HT-29 (cell line): ENCODE data around the gene SFXN4. TPM values are rescaled to one million over a fixed set of nuclear protein-coding genes. Genes with fewer than 3 reads are reported as not detected.
A peak's percentile ranks its signal among the peaks of the same experiment; 100 is the strongest.

Experiments
- DNase-seq: peaks from one replicate; pipeline ENCODE4 v3.0.0-alpha.2; 2015; ENCODE audit warnings: low spot score
- total RNA-seq: library from RNA; depleted of rRNA; stranded (reverse); fragments of >200 nt; shearing (Covaris generic); gene quantifications from 2 replicates; pipeline ENCODE4 v1.2.3, GENCODE V29; 2014; rRNA removed

SFXN4 gene, protein sequence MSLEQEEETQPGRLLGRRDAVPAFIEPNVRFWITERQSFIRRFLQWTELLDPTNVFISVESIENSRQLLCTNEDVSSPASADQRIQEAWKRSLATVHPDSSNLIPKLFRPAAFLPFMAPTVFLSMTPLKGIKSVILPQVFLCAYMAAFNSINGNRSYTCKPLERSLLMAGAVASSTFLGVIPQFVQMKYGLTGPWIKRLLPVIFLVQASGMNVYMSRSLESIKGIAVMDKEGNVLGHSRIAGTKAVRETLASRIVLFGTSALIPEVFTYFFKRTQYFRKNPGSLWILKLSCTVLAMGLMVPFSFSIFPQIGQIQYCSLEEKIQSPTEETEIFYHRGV
- 37.9 and 40.4 TPM in 2 replicates for total RNA-seq

DNA sequence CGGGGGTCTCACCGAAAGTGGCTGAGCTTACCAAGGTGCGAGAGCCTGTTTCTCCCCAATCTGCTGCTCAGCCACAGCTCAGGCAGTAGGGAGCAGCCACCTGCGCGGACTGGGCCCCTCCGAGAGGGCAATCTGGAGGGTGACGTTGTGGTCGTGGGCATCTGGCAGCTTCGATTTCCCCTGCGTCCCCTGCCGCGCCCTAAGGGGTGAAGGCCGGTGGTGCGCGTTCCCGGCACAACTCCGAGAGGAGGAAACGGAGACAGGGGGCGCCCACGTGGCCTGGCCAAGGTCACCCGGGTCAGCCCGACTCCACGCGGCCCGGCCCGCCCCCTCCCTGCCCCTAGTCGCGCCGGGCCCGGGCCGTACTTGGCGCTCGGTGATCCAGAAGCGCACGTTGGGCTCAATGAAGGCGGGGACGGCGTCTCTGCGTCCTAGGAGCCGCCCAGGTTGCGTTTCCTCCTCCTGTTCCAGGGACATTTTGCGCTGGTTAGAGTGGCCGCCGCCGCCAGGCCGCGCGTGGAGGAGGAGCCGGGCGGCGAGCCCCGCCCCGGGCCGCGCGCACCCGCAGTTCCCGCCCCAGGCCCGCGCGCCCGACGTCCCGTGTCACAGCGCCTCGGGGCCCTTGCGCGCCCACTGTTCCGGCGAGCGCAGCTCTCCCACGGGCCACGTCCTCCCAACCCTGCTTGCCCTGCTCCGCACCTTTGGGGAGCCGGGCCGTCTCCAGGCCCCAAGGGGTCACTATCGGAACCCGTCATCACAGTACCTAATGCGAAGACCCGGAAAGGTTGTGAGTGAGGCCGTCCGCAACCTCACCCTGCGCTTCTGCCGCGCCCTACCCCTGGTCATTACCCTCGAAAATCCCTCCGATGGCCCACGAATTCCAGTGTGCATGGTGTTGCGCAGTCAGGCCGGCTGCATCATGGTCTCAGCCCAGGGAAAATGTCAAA is at the start of gene SFXN4:
Gene SFXN4, minus strand, starts transcription at position 544 of the 947 bp plus-strand sequence. Its CDS starts 67 bp downstream, at position 477.
- peak; percentile 69 for DNase-seq

DNA sequence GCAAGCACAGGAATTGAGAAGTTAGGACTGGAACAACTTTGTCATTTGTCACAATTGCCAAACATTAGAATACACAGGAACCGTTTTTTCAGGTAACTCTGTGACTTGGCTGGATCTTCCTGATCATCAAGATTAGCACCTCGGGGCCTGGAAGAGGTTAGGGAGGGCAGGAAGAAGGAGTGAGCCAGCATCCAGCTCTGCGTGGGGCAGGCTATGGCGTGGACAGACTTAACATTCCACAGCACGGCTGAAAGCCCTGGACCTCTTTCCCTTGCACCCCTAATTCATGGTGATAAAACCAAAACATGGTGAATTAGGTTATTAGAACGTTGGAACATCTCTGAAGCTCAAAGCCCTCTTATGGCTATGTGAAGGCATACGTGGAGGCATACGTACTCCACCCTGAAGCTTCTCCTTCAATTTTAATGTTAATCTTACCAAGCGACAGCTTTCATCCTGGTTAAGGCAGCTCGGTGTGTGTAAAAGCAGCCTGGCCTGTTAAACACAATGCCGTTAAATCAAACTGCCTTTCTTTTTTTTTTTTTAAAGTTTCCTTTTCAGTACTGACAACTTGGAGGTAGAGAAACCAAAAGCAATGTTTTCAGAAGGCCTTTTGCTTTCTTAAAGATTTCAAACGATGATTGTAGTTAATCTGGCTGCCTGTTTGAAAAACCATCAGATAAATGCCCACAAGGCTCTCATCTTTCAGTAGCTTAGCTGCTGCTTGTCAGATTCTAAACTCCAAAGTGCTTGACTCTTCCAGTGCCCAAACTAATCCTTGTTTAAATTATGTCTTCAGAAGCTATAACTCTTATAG is 46.3 kb upstream of the SFXN4 start:
- no peak for DNase-seq

DNA sequence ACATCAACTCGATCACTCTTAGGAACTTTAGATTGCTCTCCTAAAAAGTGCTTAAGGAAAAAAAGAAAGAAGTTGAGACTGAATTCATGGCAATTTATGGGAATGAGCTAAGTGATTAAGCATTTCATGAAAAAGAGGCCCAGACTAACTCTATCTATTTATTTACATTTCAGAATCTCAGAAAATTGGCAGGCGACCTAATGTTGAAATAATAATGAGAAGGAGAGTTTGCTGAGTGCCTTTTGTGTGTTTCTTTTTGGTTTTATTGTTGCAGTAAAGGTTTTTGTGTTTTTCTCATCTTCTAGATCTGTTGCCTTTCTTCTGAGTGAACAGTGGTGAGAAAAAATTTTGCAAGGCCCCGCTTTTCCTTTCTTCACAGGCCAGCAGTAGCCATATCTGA is 45.7 kb upstream of the SFXN4 start:
- no peak for DNase-seq

DNA sequence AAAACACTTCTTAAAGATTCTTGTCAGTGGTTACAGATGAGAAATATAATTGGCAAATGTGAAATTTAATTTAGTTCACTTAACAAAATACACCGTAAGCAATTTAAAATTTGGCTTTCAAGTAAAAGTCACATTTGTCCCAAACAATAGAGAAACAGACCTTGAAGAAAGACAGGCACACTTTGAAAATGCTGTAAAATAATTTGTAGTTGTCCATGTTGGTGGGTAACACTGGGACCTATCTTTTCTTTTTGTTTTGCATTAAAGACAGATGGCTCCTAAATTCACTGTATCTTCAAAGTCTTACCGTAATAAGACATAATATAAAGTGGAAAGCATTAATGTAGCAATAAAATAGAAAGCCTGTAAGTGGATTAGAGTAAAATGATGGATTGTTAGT is 45.1 kb upstream of the SFXN4 start:
- no peak for DNase-seq

DNA sequence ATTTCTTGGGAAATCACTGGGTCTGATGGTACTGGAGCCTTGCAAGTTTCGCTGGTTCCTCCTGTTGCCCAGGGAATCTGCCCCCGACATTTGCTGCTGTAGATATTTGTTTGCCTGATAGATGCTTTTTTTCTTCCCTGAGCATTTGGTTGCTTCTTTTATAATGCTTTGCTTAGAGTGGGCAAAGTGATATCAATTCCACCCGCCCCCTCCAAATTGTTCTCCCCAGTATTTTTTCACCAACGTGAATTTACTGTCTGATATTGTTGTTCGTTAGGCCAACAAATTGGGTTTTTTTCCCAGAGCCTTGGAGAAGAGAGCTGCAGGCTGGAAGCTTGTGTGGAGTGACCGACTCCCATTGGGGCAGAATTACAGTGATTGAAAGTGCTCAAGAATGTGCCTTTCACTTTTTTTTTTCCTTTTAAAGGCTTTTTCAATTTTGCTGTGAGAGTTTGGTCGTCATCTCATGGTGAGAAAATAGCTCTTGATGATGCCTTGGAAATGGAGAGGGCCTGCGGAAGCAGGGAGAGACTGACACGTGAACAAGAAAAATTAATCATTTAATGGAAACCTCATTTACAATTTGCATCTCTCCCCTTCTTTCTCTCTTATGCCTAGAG is 44.3 kb upstream of the SFXN4 start:
- DNase-seq, result no peak

DNA sequence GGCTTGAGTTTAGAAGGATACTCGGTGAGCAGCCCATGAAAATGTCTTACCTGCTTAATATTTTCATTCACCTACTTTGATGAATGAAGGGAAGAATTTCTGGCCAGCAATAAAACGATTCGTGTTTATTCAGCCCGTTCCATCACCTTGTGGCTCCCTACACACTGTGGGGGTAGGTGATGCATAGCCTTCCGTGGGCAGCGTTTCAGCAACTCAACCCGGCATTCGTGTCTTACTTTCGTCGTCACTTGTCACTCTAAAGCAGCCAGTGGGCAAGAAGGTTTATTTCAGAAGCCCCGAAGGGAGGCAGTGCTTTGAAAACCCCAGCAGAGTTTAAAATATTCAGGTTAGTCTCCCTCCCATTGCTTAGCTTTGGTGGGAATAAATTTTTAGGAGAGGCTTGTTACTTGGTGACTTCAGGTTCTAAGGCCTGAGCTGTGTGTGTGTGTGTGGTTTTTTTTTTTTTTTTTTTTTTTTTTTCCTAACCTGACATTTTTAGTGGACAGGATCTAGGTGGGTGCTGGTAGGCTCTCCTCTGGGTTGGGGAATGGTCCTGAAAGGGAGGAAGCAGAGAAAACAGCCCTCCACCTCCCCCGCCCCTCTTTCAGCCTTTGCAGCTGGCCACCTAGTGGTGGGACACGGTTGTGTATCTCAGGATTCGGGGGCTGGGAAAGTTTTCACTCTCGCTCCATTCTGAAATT is 43.7 kb upstream of the SFXN4 start:
- peak; percentile 44 for DNase-seq

DNA sequence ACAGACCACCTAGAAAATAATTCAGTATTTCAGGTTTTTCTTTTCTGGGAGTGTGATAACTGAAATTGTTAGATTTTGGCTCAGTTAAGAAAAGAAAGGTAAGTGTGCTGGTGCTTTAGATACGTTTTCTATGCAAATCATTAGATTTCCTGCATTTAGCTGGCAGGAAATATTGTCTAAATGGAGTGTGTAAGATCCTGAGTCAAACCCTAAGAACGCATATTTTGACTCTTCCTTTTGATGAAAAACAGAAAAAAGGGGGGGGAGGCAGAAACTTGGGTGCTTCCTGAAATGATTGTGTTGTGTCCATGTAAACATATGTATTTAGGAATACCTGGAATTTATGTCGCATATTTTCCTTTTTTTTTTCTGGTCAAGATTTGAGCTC is 43.0 kb upstream of the SFXN4 start:
- peak; percentile 5 for DNase-seq

DNA sequence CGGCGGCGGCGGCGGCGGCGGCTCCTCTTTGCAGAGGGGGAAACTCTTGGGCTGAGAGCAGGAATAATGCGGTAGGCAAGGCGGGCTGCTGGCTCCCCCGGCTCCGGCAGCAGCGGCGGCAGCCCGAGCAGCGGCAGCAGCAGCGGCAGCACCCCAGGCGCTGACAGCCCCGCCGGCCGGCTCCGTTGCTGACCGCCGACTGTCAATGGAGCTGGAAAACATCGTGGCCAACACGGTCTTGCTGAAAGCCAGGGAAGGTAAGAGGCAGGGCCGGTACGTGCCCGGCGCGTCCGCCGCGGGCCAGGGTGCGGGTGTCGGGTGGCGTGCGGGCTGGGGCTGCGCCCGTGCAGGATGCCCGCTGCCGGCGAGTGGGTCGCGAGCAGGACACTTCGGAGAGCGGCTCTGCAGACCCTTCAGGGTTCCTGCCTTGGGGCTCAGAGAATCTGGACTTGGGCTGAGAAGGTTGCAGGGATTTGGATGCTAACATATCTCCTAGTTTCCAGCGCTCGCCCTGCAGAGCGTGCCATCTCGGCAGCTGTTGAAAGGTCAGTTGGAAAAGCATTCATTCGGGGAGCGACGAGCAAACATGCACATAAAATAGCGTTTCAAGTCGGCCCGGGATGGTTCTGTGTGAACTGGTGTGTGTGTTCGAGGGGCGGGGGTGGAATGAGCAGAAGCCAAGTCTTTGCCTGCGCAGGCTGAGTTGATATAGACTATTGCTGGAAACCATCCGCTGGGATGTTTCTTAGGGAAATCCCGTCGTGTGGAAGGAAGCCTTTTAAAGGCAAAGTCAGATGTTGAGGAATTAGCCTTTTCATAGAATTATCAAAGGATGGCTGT is 42.4 kb upstream of the SFXN4 start:
- DNase-seq, result peak; percentile 48

DNA sequence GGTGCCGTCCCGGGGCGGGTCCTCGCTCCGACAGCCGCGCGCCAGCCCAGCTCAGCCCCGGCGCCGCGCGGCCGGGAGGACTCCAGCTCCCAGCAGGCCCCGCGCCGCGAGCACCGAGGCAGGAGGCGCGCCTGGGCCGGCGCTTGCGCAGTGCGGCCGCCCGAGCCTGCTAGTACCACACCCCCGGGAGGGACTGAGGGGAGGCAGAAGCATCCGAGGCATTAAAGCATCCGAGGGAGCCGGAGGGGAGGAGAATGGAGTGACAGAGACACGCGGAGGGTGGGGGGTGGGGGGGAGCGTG is 41.8 kb upstream of the SFXN4 start, which contains the start of gene GRK5:
Gene GRK5, plus strand, starts transcription at position 206 of the 301 bp plus-strand sequence. CDS start 347 bp downstream, outside the sequence.
- DNase-seq, result peak; percentile 95

DNA sequence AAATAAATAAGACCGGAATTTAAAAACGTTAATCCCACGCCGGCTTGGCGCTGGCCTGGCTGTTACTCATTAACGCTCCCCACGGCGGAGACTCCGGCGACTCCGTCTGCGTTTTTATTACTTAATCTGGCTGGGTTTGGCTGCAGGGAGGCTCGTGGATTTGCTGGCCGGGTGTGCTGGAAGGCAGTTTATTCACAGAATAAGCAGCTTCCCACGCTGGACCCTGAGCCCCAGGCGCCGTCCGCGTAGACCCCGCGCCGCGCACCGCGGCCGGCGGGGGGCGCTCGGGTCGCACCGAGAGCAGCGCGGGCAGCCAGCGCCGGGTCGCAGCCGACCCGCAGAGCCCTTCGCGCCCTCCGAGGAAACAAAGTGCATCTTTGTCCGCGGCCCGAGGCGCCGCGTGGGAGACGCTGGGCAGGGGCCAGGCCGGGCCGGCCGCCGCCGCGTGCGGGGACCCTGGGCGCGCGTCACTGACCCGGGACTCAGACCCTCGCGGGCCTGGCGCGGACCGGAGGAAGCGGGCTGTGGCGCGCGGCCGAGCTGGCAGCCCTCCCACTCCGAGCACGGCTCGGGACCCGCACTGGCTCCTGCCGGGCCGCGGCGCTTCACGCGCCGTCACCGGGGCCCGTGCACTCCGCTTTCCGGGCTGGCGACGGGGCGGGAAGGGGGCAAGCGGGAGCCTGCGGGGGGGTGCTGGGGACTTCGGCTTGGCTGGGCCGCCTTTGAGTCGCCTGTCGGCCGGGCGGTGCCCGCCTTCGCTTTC is 41.3 kb upstream of the SFXN4 start:
- peak; percentile 68 for DNase-seq

DNA sequence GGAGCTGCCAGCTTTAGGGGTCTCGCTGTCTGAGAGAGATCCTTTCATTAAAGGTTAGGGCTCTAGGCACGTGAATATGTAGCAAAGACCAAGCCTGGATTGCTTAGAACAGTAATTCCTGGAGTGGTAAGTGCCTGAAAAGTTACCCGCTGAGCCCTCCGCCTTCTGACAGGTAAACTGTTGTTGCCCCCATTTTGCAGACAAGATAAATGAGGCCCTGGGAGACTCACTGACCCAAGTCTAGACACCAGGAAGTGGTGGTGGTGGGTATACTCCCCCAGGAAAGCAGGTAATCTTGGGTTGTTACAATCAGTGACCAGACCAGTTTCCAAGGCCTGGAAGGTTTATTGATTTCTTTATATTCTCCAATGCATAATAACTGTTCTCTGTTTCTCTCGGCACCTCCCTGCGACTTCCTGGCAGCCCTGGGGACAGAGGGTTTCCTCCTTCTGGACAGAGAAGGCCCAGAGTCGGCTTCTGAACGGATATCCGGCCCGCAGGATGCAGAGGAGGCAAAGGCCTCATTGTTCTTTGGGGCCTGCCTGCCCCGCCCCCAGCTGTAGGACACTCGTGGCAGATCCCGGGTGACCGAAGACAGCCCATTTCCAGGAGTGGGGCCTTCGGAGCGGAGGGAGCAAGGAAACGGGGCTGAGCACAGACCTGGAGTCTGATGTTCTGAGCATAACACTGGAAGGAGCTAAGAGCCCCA is 40.5 kb upstream of the SFXN4 start:
- DNase-seq, result peak; percentile 61

DNA sequence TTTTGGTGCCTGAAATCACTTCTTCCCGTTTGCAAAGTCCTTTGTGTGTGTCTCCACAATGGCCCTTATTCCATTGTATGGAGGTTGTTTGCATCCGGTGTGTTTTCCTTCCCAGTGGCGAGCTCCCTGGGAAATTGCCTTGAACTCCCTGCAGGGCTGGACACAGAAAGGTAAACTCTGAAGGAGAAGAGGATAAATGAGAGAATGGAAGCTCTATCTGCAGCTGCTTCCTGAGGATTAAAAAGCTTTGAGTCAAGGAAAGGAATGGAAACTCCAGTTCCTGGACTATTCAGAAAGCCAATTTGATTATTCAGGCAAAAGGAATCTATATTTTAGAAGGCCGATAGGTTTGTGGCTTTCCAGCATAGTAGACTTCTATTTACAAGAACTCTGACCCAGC is 37.5 kb upstream of the SFXN4 start:
- DNase-seq, result no peak

DNA sequence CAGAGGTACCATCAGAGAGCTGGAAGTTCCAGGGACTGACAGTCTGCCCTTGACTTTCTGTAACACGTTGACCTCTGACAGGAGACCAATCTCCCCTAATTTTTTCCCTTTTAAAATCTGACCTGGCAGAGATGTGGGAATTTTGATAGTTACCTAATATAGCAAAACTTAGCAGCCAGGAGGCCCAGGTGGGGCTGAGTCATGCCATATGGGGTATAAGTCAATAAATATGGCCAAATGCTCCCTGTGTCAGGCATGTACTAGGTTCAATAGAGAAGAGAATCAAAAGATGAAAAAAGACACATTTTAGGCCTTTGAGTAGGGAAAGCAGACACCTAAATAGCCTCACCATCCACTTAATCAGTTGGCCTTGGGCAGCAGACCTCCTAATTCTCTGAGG is 35.7 kb upstream of the SFXN4 start:
- no peak for DNase-seq

DNA sequence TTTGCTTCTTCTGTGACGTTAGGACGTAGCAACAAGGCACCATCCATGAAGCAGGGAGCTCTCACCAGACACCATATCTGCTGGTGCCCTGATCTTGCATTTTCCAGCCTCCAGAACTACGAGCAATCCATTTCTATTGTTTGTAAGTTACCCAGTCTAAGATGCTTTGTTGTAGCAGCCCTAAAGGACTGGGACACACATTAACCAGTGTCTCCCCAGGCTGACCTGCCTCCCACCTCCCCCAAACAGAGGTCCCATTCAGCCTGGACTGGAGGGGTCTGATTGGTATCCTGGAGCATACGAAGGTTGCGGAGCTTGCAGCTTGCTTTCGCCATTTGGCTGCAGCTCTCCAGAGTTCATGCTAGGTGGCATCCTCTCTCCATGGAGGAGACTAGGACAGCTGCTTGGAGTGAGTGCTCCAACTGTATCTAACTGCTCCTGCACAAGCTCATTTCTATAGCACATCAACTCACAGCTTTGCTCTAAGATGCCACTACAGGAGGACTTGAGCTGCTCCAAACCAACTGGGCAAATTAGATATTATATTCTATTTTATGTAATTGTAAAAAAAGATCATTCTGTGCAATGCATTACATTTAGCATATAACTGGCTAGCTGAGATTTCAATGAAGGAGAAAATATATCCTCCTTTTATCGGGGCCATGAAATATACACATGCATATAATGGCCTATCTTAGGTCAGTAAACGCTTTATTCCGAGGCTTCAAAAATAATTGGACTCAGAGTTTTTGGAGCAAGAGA is 33.9 kb upstream of the SFXN4 start:
- peak; percentile 68 for DNase-seq

DNA sequence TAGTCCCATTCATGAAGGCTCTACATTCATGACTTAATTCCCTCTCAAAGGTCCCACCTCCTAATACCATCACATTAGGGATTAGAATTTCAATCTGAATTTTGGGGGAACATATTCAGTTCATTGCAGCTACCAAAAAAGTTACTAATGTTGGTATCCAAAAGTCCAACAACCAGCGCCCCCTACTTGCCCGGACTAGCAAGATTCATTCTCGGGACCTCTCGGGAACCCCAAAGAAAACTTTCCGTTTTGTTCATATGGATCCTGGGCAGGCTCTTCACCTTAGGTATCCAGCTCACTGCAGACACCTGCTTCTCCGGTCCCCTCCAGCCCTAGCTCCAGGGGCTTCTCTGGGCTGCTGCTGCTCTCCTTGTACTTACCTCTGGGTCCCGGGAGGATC is 32.9 kb upstream of the SFXN4 start:
- peak; percentile 26 for DNase-seq

DNA sequence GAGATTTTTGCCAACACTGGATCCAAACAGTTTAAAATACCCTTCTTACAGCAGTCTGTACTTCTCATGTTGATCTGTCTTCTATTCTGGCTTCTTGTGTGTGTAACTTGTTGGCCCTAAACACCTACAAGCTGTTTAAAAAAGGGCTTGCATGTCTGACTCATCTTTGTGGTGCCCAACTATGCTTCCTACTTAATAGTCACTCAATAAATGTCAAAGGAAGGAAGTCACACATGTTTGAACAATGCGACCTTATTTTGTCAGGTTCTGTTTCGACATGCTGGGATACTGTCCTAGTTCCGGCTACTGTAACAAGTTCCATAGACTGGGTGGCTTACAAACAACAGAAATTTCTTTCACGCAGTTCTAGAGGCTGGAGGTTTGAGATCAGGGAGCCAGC is 32.4 kb upstream of the SFXN4 start:
- DNase-seq, result no peak

DNA sequence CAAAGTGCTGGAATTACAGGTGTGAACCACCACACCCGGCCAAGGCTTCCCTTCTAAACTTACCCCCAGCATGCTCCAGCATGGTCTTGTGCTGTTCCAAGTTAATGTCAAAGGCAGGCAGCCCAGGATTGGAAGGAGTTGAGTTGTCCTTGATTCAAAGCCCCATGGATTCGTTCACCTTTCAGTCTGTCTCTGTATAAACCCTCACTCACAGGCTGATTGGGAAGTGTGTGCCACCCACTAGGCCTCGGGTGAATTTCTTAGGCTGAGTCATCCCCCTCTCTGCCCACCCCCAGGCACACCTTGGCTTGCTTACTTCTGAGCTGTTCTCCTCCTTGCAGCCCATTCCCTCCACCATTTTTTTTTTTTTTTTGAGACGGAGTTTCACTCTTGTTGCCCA is 26.4 kb upstream of the SFXN4 start:
- no peak for DNase-seq
